ENCODE results near the gene NECAP2.

NECAP2 gene

GRCh38 chr1:16503494-16503893 lies 63.0 kb downstream of the NECAP2 start:
- no peak for TF ChIP-seq CTCF (IDR thresholded peaks at IDR 0.05)
